Activated T-helper 1 cell treated with anti-CD3 and anti-CD28 coated beads, Interleukin-12 subunit alpha, Interleukin-12 subunit beta, Interleukin-2, Interleukin-4 antibody, amounts not matched to agents 30 ng/mL and 10 ng/mL and 1 ng/mL, durations not matched to agents 14 hours and 24 hours and 36 hours (primary cell): ENCODE data around the gene PXMP2. TPM values are rescaled to one million over a fixed set of nuclear protein-coding genes. Genes with fewer than 3 reads are reported as not detected.

Source experiments
- DNase-seq: peaks from one replicate; pipeline ENCODE4 v3.0.0; 2021; ENCODE audit warnings: low spot score
- H3K27ac Mint-ChIP-seq: one replicate; pipeline ENCODE4 v1.8.0; 2021; ENCODE audit warnings: mild to moderate bottlenecking, mixed read lengths
- H3K27me3 Mint-ChIP-seq: one replicate; pipeline ENCODE4 v1.8.0; 2022; ENCODE audit warnings: mild to moderate bottlenecking, moderate library complexity, mixed read lengths; ENCODE audit not compliant: insufficient read depth
- H3K36me3 Mint-ChIP-seq: one replicate; pipeline ENCODE4 v1.8.0; 2021; ENCODE audit warnings: low read depth, mixed read lengths
- H3K4me1 Mint-ChIP-seq: one replicate; pipeline ENCODE4 v1.8.0; 2021; ENCODE audit warnings: low read depth, mixed read lengths
- H3K4me3 Mint-ChIP-seq: one replicate; pipeline ENCODE4 v1.8.0; 2021; ENCODE audit warnings: mild to moderate bottlenecking, moderate library complexity, mixed read lengths
- H3K9me3 Mint-ChIP-seq: one replicate; pipeline ENCODE4 v1.8.0; 2021; ENCODE audit warnings: mixed read lengths
- intact Hi-C: fragments of 100-400 bp; cut with micrococcal nuclease; formaldehyde crosslinking; loops from one replicate; pipeline ENCODE4 v1.15.1; 2024
- total RNA-seq: library from RNA; stranded (reverse); gene quantifications from 2 replicates; pipeline ENCODE4 v1.2.3, GENCODE V29; 2022

The PXMP2 gene
- total RNA-seq, 1 donor from 2014 or later: 21.5 TPM

DNA sequence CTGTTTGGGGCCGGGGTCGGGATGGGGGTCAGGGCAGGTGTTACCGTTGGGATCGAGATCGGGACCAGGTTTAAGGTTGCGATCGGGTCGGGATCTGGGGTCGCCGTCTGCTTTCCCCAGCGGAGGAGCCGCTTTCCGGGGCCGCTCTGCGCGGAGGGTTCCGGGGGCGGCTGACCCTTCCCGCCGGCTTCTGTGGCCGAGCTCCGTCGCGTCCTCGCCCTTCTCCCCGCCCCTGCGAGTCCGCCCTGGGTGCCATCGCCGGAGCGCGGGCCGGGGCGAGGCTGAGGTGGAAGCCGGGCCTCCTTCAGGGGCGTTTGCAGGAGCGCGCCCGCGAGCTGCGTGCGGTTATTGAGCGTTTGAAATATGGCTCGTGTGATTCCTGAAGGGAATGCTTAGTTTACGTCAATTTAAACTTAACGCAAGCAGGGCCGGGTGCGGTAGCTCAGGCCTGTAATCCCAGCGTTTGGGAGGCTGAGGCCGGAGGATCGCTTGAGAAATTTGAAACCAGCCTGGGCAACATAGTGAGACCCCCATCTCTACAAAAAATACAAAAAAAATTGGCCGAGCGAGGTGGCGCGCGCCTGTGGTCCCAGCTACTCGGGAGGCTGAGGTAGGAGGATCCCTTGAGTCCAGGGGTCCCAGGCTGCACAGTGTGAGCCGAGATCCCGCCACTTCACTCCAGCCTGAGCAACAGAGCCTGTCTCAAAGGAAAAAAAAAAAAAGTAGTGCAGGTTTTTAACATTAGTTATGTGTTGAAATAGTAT lies 23.9 kb downstream of the PXMP2 start:
- peak; percentile 25 for DNase-seq
- H3K27ac Mint-ChIP-seq: peak overlapping the region; percentile 23
- peaks cover 15% of the 10 kb centered on the region for H3K4me1 Mint-ChIP-seq
- H3K4me3 Mint-ChIP-seq: peak overlapping the region; percentile 89
- H3K27me3 Mint-ChIP-seq: no peaks in the 10 kb centered on the region
- intact Hi-C loops: no loop called here
- peaks cover 14% of the 10 kb centered on the region for H3K36me3 Mint-ChIP-seq
- H3K9me3 Mint-ChIP-seq: no peaks in the 10 kb centered on the region

DNA sequence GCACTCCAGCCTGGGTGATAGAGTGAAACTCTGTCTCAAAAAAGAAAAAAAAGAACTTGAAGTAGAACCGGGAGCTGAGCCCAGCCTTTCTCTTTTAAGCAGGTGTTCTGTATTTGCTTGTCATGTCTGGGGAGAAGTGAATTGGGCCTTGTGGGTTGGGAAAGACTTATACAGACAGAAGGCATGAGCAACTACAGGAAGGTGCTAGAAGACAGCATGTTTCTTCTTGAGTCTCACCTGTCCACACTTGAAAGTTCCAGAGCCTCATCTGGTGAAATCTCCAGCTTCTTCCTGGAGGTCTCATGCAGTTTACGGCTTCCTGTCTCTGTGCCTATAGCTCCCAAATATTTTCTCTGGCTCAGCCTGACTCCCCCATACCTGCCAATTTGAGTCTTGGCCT lies 25.7 kb downstream of the PXMP2 start:
- Mint-ChIP-seq H3K4me1 (peaks cover 15% of the 10 kb centered on the region), H3K4me3 (peak overlapping the region; percentile 37), H3K9me3 (no peaks in the 10 kb centered on the region), H3K36me3 (peaks cover 14% of the 10 kb centered on the region), H3K27ac (no peak overlapping the region), H3K27me3 (no peaks in the 10 kb centered on the region)
- no peak for DNase-seq
- intact Hi-C loops: no loop called here

DNA sequence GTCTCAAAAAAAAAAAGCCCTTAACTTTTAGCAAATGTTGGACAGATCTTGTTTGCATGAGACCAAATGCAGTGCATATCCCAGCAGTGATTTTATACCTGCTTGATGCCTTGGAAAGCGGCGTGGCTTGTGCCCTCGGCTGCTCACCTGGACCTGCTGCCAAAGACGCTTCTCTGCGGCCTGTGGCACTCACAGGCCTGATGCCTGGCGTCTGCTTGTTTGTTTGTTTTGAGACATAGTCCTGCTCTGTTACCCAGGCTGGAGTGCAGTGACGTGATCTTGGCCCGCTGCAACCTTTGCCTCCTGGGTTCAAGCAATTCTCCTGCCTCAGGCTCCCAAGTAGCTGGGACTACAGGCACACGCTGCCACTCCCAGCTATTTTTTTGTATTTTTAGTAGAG lies 28.5 kb downstream of the PXMP2 start:
- Mint-ChIP-seq H3K36me3 (peaks cover 27% of the 10 kb centered on the region), H3K27me3 (no peaks in the 10 kb centered on the region), H3K27ac (no peak overlapping the region), H3K4me1 (peaks cover 10% of the 10 kb centered on the region), H3K9me3 (no peaks in the 10 kb centered on the region), H3K4me3 (no peak overlapping the region)
- intact Hi-C loops: no loop called here
- no peak for DNase-seq

- H3K4me1 Mint-ChIP-seq: peaks cover 10% of the 10 kb centered on the region
- intact Hi-C loops: no loop called here
- H3K9me3 Mint-ChIP-seq: no peaks in the 10 kb centered on the region
- H3K27me3 Mint-ChIP-seq: no peaks in the 10 kb centered on the region
- peaks cover 30% of the 10 kb centered on the region for H3K36me3 Mint-ChIP-seq
- DNase-seq: no peak
- no peak overlapping the region for H3K4me3 Mint-ChIP-seq
- H3K27ac Mint-ChIP-seq: no peak overlapping the region
Measured at GRCh38 chr12:132716356-132716755, 29.0 kb downstream of the PXMP2 start.

DNA sequence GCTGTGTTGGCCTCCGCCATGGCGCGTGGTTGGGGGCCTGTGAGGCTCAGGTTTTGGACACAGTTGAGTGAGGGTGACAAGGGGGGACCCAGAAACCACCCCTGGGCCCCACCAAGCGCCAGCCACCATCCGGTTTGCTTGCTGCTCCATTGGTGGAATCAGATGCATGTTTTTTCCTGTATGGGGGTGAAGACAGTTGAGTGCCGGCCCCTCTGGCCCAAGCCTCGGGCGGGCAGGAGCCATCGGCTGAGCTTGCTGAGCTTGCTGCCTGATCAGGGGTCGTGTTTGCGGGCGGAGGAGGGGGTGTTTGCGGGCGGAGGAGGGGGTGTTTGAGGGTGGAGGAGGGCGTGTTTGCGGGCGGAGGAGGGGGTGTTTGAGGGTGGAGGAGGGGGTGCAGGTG lies 29.6 kb downstream of the PXMP2 start:
- DNase-seq: no peak
- H3K9me3 Mint-ChIP-seq: no peaks in the 10 kb centered on the region
- H3K4me1 Mint-ChIP-seq: peaks cover 10% of the 10 kb centered on the region
- H3K27ac Mint-ChIP-seq: no peak overlapping the region
- no peaks in the 10 kb centered on the region for H3K27me3 Mint-ChIP-seq
- peaks cover 30% of the 10 kb centered on the region for H3K36me3 Mint-ChIP-seq
- intact Hi-C loops: no loop called here
- no peak overlapping the region for H3K4me3 Mint-ChIP-seq

DNA sequence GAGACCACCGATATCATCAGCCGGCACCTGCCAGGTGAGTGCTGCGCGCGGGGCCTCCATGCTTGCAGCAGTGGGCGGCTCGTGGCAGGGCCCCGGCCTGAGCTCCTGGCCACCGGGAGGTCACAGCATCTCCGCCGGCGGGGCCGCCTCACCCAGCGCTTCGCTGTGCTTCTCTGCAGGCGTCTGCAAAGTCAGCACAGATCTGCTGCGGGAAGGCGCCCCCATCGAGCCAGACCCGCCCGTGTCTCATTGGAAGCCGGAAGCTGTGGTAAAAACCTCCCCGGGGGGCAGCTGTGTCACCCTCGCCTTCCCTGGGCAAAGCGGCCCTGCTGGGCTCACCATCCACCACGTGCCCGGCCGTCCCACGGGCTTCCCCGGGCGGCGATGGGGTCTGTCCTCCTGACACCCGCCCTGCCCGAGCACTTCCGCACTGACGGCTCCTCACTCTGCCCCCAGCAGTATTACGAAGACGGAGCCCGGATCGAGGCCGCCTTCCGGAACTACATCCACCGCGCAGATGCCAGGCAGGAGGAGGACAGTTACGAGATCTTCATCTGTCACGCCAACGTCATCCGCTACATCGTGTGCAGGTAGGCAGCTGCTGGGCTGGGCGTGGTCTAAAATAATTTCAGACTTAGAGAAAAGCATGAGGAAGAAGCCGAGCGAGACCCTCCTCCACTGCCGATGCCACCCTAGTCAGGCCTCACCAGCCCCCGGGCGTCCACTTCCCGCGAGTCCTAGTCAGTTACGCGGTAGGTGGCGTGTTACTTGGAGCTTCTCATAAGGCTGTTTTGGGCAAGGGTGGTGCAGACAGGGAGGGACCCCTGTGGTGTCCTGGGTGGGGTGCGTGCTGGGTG lies 30.4 kb downstream of the PXMP2 start:
- H3K4me1 Mint-ChIP-seq: peaks cover 6% of the 10 kb centered on the region
- intact Hi-C loops: no loop called here
- H3K27me3 Mint-ChIP-seq: no peaks in the 10 kb centered on the region
- H3K36me3 Mint-ChIP-seq: peaks cover 29% of the 10 kb centered on the region
- no peak overlapping the region for H3K27ac Mint-ChIP-seq
- no peak overlapping the region for H3K4me3 Mint-ChIP-seq
- DNase-seq: no peak
- H3K9me3 Mint-ChIP-seq: no peaks in the 10 kb centered on the region

GRCh38 chr12:132718644-132719043 lies 31.3 kb downstream of the PXMP2 start:
- no peak overlapping the region for H3K27ac Mint-ChIP-seq
- intact Hi-C loops: no loop called here
- H3K36me3 Mint-ChIP-seq: peaks cover 35% of the 10 kb centered on the region
- DNase-seq: no peak
- no peak overlapping the region for H3K4me3 Mint-ChIP-seq
- no peaks in the 10 kb centered on the region for H3K9me3 Mint-ChIP-seq
- peaks cover under 1% of the 10 kb centered on the region for H3K4me1 Mint-ChIP-seq
- H3K27me3 Mint-ChIP-seq: no peaks in the 10 kb centered on the region

GRCh38 chr12:132719141-132719953 lies 32.0 kb downstream of the PXMP2 start:
- H3K4me1 Mint-ChIP-seq: peaks cover 4% of the 10 kb centered on the region
- intact Hi-C loops: no loop called here
- H3K27ac Mint-ChIP-seq: no peak overlapping the region
- peaks cover 41% of the 10 kb centered on the region for H3K36me3 Mint-ChIP-seq
- no peaks in the 10 kb centered on the region for H3K27me3 Mint-ChIP-seq
- H3K9me3 Mint-ChIP-seq: no peaks in the 10 kb centered on the region
- DNase-seq: no peak
- no peak overlapping the region for H3K4me3 Mint-ChIP-seq

GRCh38 chr12:132719954-132720324 lies 32.6 kb downstream of the PXMP2 start:
- intact Hi-C loops: no loop called here
- Mint-ChIP-seq H3K27ac (no peak overlapping the region), H3K4me3 (no peak overlapping the region), H3K27me3 (no peaks in the 10 kb centered on the region), H3K9me3 (no peaks in the 10 kb centered on the region), H3K4me1 (peaks cover 5% of the 10 kb centered on the region), H3K36me3 (peaks cover 38% of the 10 kb centered on the region)
- DNase-seq: no peak

GRCh38 chr12:132720606-132721345 lies 33.4 kb downstream of the PXMP2 start:
- DNase-seq: no peak
- Mint-ChIP-seq H3K4me3 (no peak overlapping the region), H3K9me3 (no peaks in the 10 kb centered on the region), H3K4me1 (peaks cover 5% of the 10 kb centered on the region), H3K27me3 (no peaks in the 10 kb centered on the region), H3K36me3 (peaks cover 43% of the 10 kb centered on the region), H3K27ac (no peak overlapping the region)
- intact Hi-C loops: no loop called here

DNA sequence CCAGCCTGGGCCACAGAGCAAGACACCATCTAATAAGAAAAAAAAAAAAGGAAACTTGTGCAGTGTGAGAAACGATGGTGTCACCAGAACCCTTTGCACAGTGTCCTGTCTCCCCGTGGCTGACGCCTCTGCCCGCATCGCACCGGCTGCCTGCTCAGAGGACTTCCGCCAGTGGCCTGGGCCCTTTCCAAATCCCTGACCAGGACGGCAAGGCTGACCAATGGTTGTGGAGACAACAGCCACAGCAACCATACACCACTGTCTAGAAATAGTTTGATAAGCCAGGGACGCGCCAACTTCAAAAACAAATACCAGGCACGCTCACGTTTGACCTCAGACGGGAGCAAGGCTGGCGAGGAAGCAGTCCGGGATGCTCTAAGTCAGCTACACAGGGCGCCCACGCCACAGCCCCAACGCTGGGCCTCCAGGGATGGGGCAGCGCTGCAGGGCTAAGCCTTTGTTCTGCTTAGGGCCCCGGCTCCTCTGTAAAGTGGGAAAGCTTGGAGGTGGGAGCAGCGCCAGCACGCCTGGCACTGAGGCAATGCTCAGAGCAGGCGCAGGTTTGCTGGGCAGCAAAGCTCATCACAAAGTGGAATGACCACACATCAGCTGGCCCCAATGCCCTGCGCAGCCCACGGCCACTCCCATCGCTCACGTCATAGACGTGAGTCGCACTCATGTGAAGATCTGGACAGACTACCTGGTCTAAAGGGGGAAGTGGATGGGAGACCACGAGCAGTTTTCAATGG lies 35.8 kb downstream of the PXMP2 start:
- peaks cover 55% of the 10 kb centered on the region for H3K36me3 Mint-ChIP-seq
- no peak for DNase-seq
- no peaks in the 10 kb centered on the region for H3K9me3 Mint-ChIP-seq
- H3K4me1 Mint-ChIP-seq: peaks cover 5% of the 10 kb centered on the region
- H3K27me3 Mint-ChIP-seq: no peaks in the 10 kb centered on the region
- no peak overlapping the region for H3K27ac Mint-ChIP-seq
- no peak overlapping the region for H3K4me3 Mint-ChIP-seq
- intact Hi-C loops: no loop called here

- Mint-ChIP-seq H3K27me3 (no peaks in the 10 kb centered on the region), H3K36me3 (peaks cover 60% of the 10 kb centered on the region), H3K4me1 (peaks cover 5% of the 10 kb centered on the region), H3K9me3 (no peaks in the 10 kb centered on the region), H3K27ac (no peak overlapping the region), H3K4me3 (no peak overlapping the region)
- no peak for DNase-seq
- intact Hi-C loops: no loop called here
Measured at GRCh38 chr12:132723764-132724140, 36.4 kb downstream of the PXMP2 start.
